CD4-positive, alpha-beta T cell treated with Interleukin-12 subunit alpha and Interleukin-12 subunit beta, for 1 hour (primary cell): ENCODE results near the gene SUPT7L.
"Not testable (repeated sequence)": the region's sequence is repeated elsewhere in the genome, so short reads cannot be mapped to it uniquely, and the experiment has no call there.

Experiments used
- DNase-seq: peaks from one replicate; pipeline ENCODE4 v3.0.0-alpha.2; 2020

SUPT7L gene

GRCh38 chr2:27630257-27630656 lies 33.2 kb downstream of the SUPT7L start:
- DNase-seq = not testable (repeated sequence)

GRCh38 chr2:27628767-27629709 lies 34.4 kb downstream of the SUPT7L start, which contains the start of the genes CCDC121 and GPN1:
CCDC121 (minus strand) TSS chr2:27629012; CDS start chr2:27627799, 1,213 bp downstream.
GPN1 (plus strand) TSS chr2:27629050; CDS start chr2:27629059, 9 bp downstream.
- peak; percentile 93 for DNase-seq

GRCh38 chr2:27627963-27628766 lies 35.2 kb downstream of the SUPT7L start:
- DNase-seq = no peak

GRCh38 chr2:27626921-27627320 lies 36.5 kb downstream of the SUPT7L start:
- DNase-seq = not testable (repeated sequence)

GRCh38 chr2:27626323-27626722 lies 37.1 kb downstream of the SUPT7L start:
- not testable (repeated sequence) for DNase-seq

- no peak for DNase-seq
These were observed 38.5 kb downstream of the SUPT7L start for GRCh38 chr2:27624943-27625342.

- DNase-seq = no peak
These were observed 40.5 kb downstream of the SUPT7L start for GRCh38 chr2:27622921-27623384.

GRCh38 chr2:27621524-27621923 lies 41.9 kb downstream of the SUPT7L start:
- no peak for DNase-seq

- no peak for DNase-seq
These were observed 48.1 kb downstream of the SUPT7L start for GRCh38 chr2:27615316-27615715.

- DNase-seq = no peak
These were observed 49.4 kb downstream of the SUPT7L start for GRCh38 chr2:27613985-27614384.

- DNase-seq = no peak
These were observed 56.8 kb downstream of the SUPT7L start for GRCh38 chr2:27606611-27607010.
